ENCODE results near the gene KCTD15.

DNA sequence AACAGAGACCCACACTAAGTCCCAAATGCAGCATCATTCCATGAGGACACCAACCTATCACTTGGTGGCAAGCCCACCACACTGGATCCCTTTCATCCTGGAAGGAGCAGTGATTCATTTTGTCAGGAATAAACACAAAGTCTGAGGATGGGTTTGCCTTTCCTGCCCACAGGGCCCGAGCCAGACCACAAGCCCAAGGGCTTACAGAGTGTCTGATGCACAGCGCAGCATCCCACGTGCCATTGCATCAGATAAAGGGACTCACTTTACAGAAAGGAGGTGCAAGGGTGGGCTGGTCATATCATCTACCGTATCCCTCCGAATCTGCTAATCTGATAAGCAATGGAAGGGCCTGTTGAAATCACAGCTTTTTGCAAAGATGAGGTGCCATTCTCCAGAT is 12.2 kb upstream of the KCTD15 start:
- TF ChIP-seq, protein P1, sequence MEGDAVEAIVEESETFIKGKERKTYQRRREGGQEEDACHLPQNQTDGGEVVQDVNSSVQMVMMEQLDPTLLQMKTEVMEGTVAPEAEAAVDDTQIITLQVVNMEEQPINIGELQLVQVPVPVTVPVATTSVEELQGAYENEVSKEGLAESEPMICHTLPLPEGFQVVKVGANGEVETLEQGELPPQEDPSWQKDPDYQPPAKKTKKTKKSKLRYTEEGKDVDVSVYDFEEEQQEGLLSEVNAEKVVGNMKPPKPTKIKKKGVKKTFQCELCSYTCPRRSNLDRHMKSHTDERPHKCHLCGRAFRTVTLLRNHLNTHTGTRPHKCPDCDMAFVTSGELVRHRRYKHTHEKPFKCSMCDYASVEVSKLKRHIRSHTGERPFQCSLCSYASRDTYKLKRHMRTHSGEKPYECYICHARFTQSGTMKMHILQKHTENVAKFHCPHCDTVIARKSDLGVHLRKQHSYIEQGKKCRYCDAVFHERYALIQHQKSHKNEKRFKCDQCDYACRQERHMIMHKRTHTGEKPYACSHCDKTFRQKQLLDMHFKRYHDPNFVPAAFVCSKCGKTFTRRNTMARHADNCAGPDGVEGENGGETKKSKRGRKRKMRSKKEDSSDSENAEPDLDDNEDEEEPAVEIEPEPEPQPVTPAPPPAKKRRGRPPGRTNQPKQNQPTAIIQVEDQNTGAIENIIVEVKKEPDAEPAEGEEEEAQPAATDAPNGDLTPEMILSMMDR (IDR thresholded peaks at IDR 0.05; ENCODE audit: low read length), result no peak
- TF ChIP-seq EZH2 (IDR thresholded peaks at IDR 0.05; ENCODE audit: borderline replicate concordance, low read length), result no peak
